Nucleus accumbens (tissue), 56 donors: Measurements from ENCODE around the gene KMT2B.

Experiments used
- DNase-seq, 56 donors: peaks; one replicate each; lab custom pipeline; 2025; lab: John Stamatoyannopoulos, UW

KMT2B gene

GRCh38 chr19:35739275-35740107, 21.7 kb downstream of the KMT2B start:
- no peak for DNase-seq

- no peak for DNase-seq
Observed at GRCh38 chr19:35740108-35740422, 22.3 kb downstream of the KMT2B start.

GRCh38 chr19:35740423-35741202, 22.8 kb downstream of the KMT2B start:
- DNase-seq = peak; percentile 72 to 99 (median 97)

- no peak for DNase-seq
Observed at GRCh38 chr19:35741203-35741515, 23.4 kb downstream of the KMT2B start.

GRCh38 chr19:35742121-35742724, 24.4 kb downstream of the KMT2B start, which contains the start of gene IGFLR1:
Gene IGFLR1 (minus strand): TSS chr19:35742452. CDS start chr19:35741180, 1,272 bp downstream.
- peak in 6 of 56 donors; percentile 7 to 37 (median 18) for DNase-seq

- DNase-seq = no peak
Observed at GRCh38 chr19:35743640-35744429, 26.0 kb downstream of the KMT2B start.

- DNase-seq = peak; percentile 73 to 98 (median 90)
Observed at GRCh38 chr19:35744430-35745327, 26.9 kb downstream of the KMT2B start.

- DNase-seq = peak; percentile 79 to 99 (median 96)
Observed at GRCh38 chr19:35745328-35746086, 27.7 kb downstream of the KMT2B start, which contains the start of the genes PSENEN and U2AF1L4. Gene PSENEN (plus strand): TSS chr19:35745651. CDS start chr19:35745931, 280 bp downstream. Gene U2AF1L4 (minus strand): TSS chr19:35745418. CDS start chr19:35745391, 27 bp downstream.

GRCh38 chr19:35746087-35746462, 28.3 kb downstream of the KMT2B start:
- DNase-seq = no peak

GRCh38 chr19:35746531-35746930, 28.7 kb downstream of the KMT2B start:
- DNase-seq = no peak

- DNase-seq = peak; percentile 91 to 100 (median 99)
Observed at GRCh38 chr19:35748106-35749020, 30.6 kb downstream of the KMT2B start, which contains the start of gene LIN37. Gene LIN37 (plus strand): TSS chr19:35748576. CDS start chr19:35748725, 149 bp downstream.

- DNase-seq = no peak
Observed at GRCh38 chr19:35750167-35750566, 32.4 kb downstream of the KMT2B start.

- DNase-seq = no peak
Observed at GRCh38 chr19:35751839-35752745, 34.3 kb downstream of the KMT2B start.

GRCh38 chr19:35752746-35753350, 35.0 kb downstream of the KMT2B start:
- DNase-seq = no peak

GRCh38 chr19:35753634-35754369, 36.0 kb downstream of the KMT2B start:
- DNase-seq = no peak
